Activated T-cell treated with anti-CD3 and anti-CD28 coated beads for 4 hours (primary cell): ENCODE results near the gene TTC7B.

Experiments used
- DNase-seq: peaks from one replicate; pipeline ENCODE4 v3.0.0-alpha.2; 2020

TTC7B gene

GRCh38 chr14:90666571-90666970, 149.7 kb downstream of the TTC7B start:
- DNase-seq = no peak

GRCh38 chr14:90665321-90666000, 150.8 kb downstream of the TTC7B start:
- no peak for DNase-seq

GRCh38 chr14:90664911-90665310, 151.3 kb downstream of the TTC7B start:
- DNase-seq = no peak

- DNase-seq = no peak
Observed at GRCh38 chr14:90663680-90664079, 152.6 kb downstream of the TTC7B start.

GRCh38 chr14:90663140-90663539, 153.1 kb downstream of the TTC7B start:
- no peak for DNase-seq

GRCh38 chr14:90661866-90662265, 154.4 kb downstream of the TTC7B start:
- no peak for DNase-seq

GRCh38 chr14:90660865-90661570, 155.2 kb downstream of the TTC7B start:
- DNase-seq = no peak

GRCh38 chr14:90659156-90659555, 157.1 kb downstream of the TTC7B start:
- DNase-seq = no peak

- no peak for DNase-seq
Observed at GRCh38 chr14:90658541-90658967, 157.7 kb downstream of the TTC7B start.

GRCh38 chr14:90656973-90657372, 159.3 kb downstream of the TTC7B start:
- no peak for DNase-seq

GRCh38 chr14:90655829-90656228, 160.4 kb downstream of the TTC7B start:
- DNase-seq = no peak

- no peak for DNase-seq
Observed at GRCh38 chr14:90654831-90655276, 161.4 kb downstream of the TTC7B start.

- DNase-seq = no peak
Observed at GRCh38 chr14:90652626-90653025, 163.6 kb downstream of the TTC7B start.

GRCh38 chr14:90651976-90652560, 164.2 kb downstream of the TTC7B start:
- no peak for DNase-seq

- DNase-seq = no peak
Observed at GRCh38 chr14:90651271-90651804, 164.9 kb downstream of the TTC7B start.

- DNase-seq = no peak
Observed at GRCh38 chr14:90649557-90650135, 166.6 kb downstream of the TTC7B start.

GRCh38 chr14:90649083-90649482, 167.1 kb downstream of the TTC7B start:
- no peak for DNase-seq

GRCh38 chr14:90648421-90648820, 167.8 kb downstream of the TTC7B start:
- no peak for DNase-seq

- no peak for DNase-seq
Observed at GRCh38 chr14:90647473-90648005, 168.7 kb downstream of the TTC7B start.

GRCh38 chr14:90645842-90646443, 170.3 kb downstream of the TTC7B start:
- DNase-seq = no peak

GRCh38 chr14:90644882-90645281, 171.3 kb downstream of the TTC7B start:
- DNase-seq = no peak

GRCh38 chr14:90643982-90644670, 172.1 kb downstream of the TTC7B start:
- DNase-seq = no peak
